Ascending aorta (tissue), 2 donors: Measurements from ENCODE around the gene DOK1. TPM values are rescaled to one million over a fixed set of nuclear protein-coding genes. Genes with fewer than 3 reads are reported as not detected.

Source experiments
- DNase-seq, 2 donors: peaks; one replicate each; pipeline ENCODE4 v3.0.0-alpha.2; 2019; ENCODE audit warnings: low spot score in 2 of 2
- H3K27ac ChIP-seq, 2 donors: fragments of 200-600 bp; sonication (generic); one replicate each; pipeline ENCODE4 v1.5.1; 2016 to 2017; ENCODE audit warnings: mild to moderate bottlenecking in 1 of 2
- H3K27me3 ChIP-seq: fragments of 200-600 bp; sonication (generic); one replicate; pipeline ENCODE4 v1.5.1; 2017
- H3K36me3 ChIP-seq, 2 donors: fragments of 200-600 bp; sonication (generic); one replicate each; pipeline ENCODE4 v1.5.1; 2016
- H3K4me1 ChIP-seq, 2 donors: fragments of 200-600 bp; sonication (generic); one replicate each; pipeline ENCODE4 v1.5.1; 2016 to 2017; ENCODE audit warnings: mild to moderate bottlenecking in 1 of 2
- H3K4me3 ChIP-seq, 2 donors: fragments of 200-600 bp; sonication (generic); one replicate each; pipeline ENCODE4 v1.5.1; 2016 to 2017; ENCODE audit warnings: mild to moderate bottlenecking in 1 of 2
- H3K9me3 ChIP-seq, 2 donors: fragments of 200-600 bp; sonication (generic); one replicate each; pipeline ENCODE4 v1.5.1; 2016
- CTCF ChIP-seq, 3 experiments: fragments of 200-600 bp in 2 of 3; fragments of 450-650 bp in 1 of 3; sonication (generic) in 2 of 3; IDR thresholded peaks; one replicate each; pipeline ENCODE4 v1.5.1; 2016 to 2019; ENCODE audit warnings: antibody characterized with exemption in 3 of 3, mild to moderate bottlenecking in 1 of 3, moderate library complexity in 1 of 3
- intact Hi-C: fragments of 100-400 bp; cut with DNase I; formaldehyde crosslinking; loops from one replicate; pipeline ENCODE4 v1.15.1; 2023
- total RNA-seq: library from RNA; depleted of rRNA; stranded (reverse); fragments of >200 nt; gene quantifications from one replicate; pipeline ENCODE4 v1.1.0, GENCODE V29; 2016

DOK1 gene
- total RNA-seq, 1 donor from 2014 or later: 68.1 TPM

DNA sequence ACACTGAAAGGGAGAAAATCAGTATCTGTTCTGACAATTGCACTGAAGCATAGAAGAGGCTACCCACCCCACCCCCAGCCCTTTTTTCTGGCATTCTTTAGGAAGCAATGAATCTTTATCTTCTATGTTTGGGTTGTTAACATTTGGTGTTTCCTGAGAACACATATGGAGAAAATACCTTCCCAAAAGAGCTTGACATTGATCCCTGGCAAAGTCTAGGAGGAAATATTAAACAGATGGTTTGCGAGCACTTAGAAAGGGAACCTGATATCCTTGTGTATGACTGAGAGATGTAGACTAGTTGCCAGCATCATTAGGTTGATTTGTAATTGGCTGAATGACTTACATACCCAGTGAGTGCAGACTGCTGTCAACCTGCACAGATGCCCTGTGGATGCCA is 42.9 kb downstream of the DOK1 start:
- H3K27ac ChIP-seq: no peak overlapping the region
- DNase-seq: no peak
- no peaks in the 10 kb centered on the region for H3K4me1 ChIP-seq
- no peaks in the 10 kb centered on the region for H3K36me3 ChIP-seq
- no peak overlapping the region for H3K4me3 ChIP-seq
- TF ChIP-seq CTCF (IDR thresholded peaks at IDR 0.05): no peak
- intact Hi-C loops: no loop called here
- peaks cover 5% of the 10 kb centered on the region for H3K27me3 ChIP-seq
- no peaks in the 10 kb centered on the region for H3K9me3 ChIP-seq

DNA sequence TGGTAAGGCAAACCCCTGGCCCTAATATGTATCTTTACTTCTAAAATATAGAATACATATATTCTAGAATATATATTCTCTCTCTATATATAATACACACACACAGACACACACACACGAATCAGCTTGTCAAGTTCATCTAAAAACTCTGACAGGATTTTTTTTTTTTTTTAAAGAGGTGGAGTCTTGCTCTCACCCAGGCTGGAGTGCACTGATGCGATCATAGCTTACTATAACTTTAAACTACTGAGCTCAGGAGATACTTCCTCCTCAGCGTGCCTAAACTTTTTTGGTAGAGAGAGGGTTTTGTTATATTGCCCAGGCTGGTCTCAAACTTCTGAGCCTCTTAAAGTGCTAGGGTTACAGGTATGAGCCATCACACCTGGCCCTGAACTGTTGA is 45.2 kb downstream of the DOK1 start:
- intact Hi-C loops: no loop called here
- Histone ChIP-seq H3K27ac (no peak overlapping the region), H3K27me3 (peaks cover 5% of the 10 kb centered on the region), H3K36me3 (no peaks in the 10 kb centered on the region), H3K4me3 (no peak overlapping the region), H3K4me1 (no peaks in the 10 kb centered on the region), H3K9me3 (no peaks in the 10 kb centered on the region)
- DNase-seq: no peak
- TF ChIP-seq CTCF (IDR thresholded peaks at IDR 0.05): no peak

GRCh38 chr2:74602586-74603281 is 48.2 kb downstream of the DOK1 start:
- Histone ChIP-seq H3K9me3 (no peaks in the 10 kb centered on the region), H3K36me3 (no peaks in the 10 kb centered on the region), H3K4me1 (no peaks in the 10 kb centered on the region), H3K27ac (no peak overlapping the region), H3K4me3 (no peak overlapping the region), H3K27me3 (no peaks in the 10 kb centered on the region)
- no peak for TF ChIP-seq CTCF (IDR thresholded peaks at IDR 0.05)
- intact Hi-C loops: no loop called here
- no peak for DNase-seq

- H3K27me3 ChIP-seq: no peaks in the 10 kb centered on the region
- no peak overlapping the region for H3K4me3 ChIP-seq
- no peak for DNase-seq
- no peak for TF ChIP-seq CTCF (IDR thresholded peaks at IDR 0.05)
- no peaks in the 10 kb centered on the region for H3K36me3 ChIP-seq
- no peaks in the 10 kb centered on the region for H3K9me3 ChIP-seq
- intact Hi-C loops: no loop called here
- no peak overlapping the region for H3K27ac ChIP-seq
- H3K4me1 ChIP-seq: no peaks in the 10 kb centered on the region
These were observed 48.9 kb downstream of the DOK1 start for GRCh38 chr2:74603282-74604000.

- no peak overlapping the region for H3K27ac ChIP-seq
- H3K27me3 ChIP-seq: no peaks in the 10 kb centered on the region
- no peaks in the 10 kb centered on the region for H3K36me3 ChIP-seq
- H3K4me1 ChIP-seq: no peaks in the 10 kb centered on the region
- DNase-seq: no peak
- intact Hi-C loops: no loop called here
- TF ChIP-seq CTCF (IDR thresholded peaks at IDR 0.05): no peak
- H3K4me3 ChIP-seq: no peak overlapping the region
- H3K9me3 ChIP-seq: no peaks in the 10 kb centered on the region
These were observed 52.4 kb downstream of the DOK1 start for GRCh38 chr2:74606927-74607326.

Other genes starting within 250 kb of the DOK1 start
- 0.11 TPM for gene SLC4A5, start 211.3 kb upstream of the DOK1 start, total RNA-seq
- gene DCTN1, start 174.4 kb upstream of the DOK1 start, total RNA-seq: 152 TPM
- 10.3 TPM for gene C2orf81, start 133.1 kb upstream of the DOK1 start, total RNA-seq
- gene WDR54, start 133.0 kb upstream of the DOK1 start, total RNA-seq: 5.5 TPM
- 9.5 TPM for gene RTKN, start 112.8 kb upstream of the DOK1 start, total RNA-seq
- gene INO80B, start 99.6 kb upstream of the DOK1 start, total RNA-seq: 79.4 TPM
- gene WBP1, start 96.3 kb upstream of the DOK1 start, total RNA-seq: 18.1 TPM
- 71.9 TPM for gene MOGS, start 89.3 kb upstream of the DOK1 start, total RNA-seq
- gene MRPL53, start 82.0 kb upstream of the DOK1 start, total RNA-seq: 37.7 TPM
- 16.5 TPM for gene CCDC142, start 71.7 kb upstream of the DOK1 start, total RNA-seq
- 19.5 TPM for gene TTC31, start 71.6 kb upstream of the DOK1 start, total RNA-seq
- 3.0 TPM for gene LBX2, start 55.1 kb upstream of the DOK1 start, total RNA-seq
- not detected for gene PCGF1, start 47.0 kb upstream of the DOK1 start, total RNA-seq
- gene TLX2, start 40.3 kb upstream of the DOK1 start, total RNA-seq: not detected
- gene DQX1, start 28.5 kb upstream of the DOK1 start, total RNA-seq: not detected
- gene AUP1, start 25.0 kb upstream of the DOK1 start, total RNA-seq: 120 TPM
- gene HTRA2, start 24.8 kb upstream of the DOK1 start, total RNA-seq: 80.1 TPM
- gene LOXL3, start 778 bp upstream of the DOK1 start, total RNA-seq: 19.8 TPM
- gene M1AP, start 93.6 kb downstream of the DOK1 start, total RNA-seq: not detected
- gene SEMA4F, start 99.5 kb downstream of the DOK1 start, total RNA-seq: 0.32 TPM